Liver (tissue), 9 donors: ENCODE measurements around the gene SPTB. TPM values are rescaled to one million over a fixed set of nuclear protein-coding genes. Genes with fewer than 3 reads are reported as not detected.

ENCODE experiments used
- DNase-seq: peaks from one replicate; pipeline ENCODE4 v3.0.0-alpha.2; 2017; ENCODE audit warnings: low spot score
- H3K27ac ChIP-seq, 2 donors: one replicate each; pipeline ENCODE4 v1.7.0; 2013; ENCODE audit warnings: inconsistent platforms in 2 of 2, low read length in 2 of 2, control low read depth in 1 of 2, low read depth in 1 of 2, mild to moderate bottlenecking in 1 of 2
- H3K27me3 ChIP-seq, 4 donors: one replicate each; pipeline versions ENCODE4 v1.6.1 to v1.7.0; 2013; ENCODE audit warnings: low read length in 3 of 4, inconsistent platforms in 1 of 4, mild to moderate bottlenecking in 1 of 4, moderate library complexity in 1 of 4; ENCODE audit not compliant: control insufficient read depth in 4 of 4, insufficient read depth in 4 of 4
- H3K36me3 ChIP-seq, 4 donors: one replicate each; pipeline versions ENCODE4 v1.6.1 to v1.7.0; 2013; ENCODE audit warnings: low read length in 3 of 4, mild to moderate bottlenecking in 3 of 4, low read depth in 1 of 4, moderate library complexity in 1 of 4; ENCODE audit not compliant: control insufficient read depth in 4 of 4, insufficient read depth in 3 of 4
- H3K4me1 ChIP-seq, 4 donors: one replicate each; pipeline versions ENCODE4 v1.6.1 to v1.7.0; 2013; ENCODE audit warnings: low read length in 3 of 4, mild to moderate bottlenecking in 3 of 4, moderate library complexity in 1 of 4; ENCODE audit not compliant: control insufficient read depth in 4 of 4, insufficient read depth in 4 of 4
- H3K4me3 ChIP-seq, 3 donors: one replicate each; pipeline versions ENCODE4 v1.6.1 to v1.7.0; 2013; ENCODE audit warnings: low read length in 3 of 3, control low read depth in 1 of 3, low read depth in 1 of 3, mild to moderate bottlenecking in 1 of 3
- H3K9ac ChIP-seq, 2 donors: one replicate each; pipeline ENCODE4 v1.7.0; 2013; ENCODE audit warnings: low read length in 2 of 2, mild to moderate bottlenecking in 2 of 2, moderate library complexity in 2 of 2, control low read depth in 1 of 2, low read depth in 1 of 2
- H3K9me3 ChIP-seq, 4 donors: one replicate each; pipeline versions ENCODE4 v1.6.1 to v1.7.0; 2013; ENCODE audit warnings: low read length in 3 of 4; ENCODE audit not compliant: control insufficient read depth in 4 of 4
- FOXA1 ChIP-seq: IDR thresholded peaks from 2 replicates; pipeline ENCODE4 v1.6.1; 2016; ENCODE audit warnings: antibody characterized with exemption
- FOXA2 ChIP-seq: IDR thresholded peaks from 2 replicates; pipeline ENCODE4 v1.6.1; 2016; ENCODE audit warnings: antibody characterized with exemption
- GABPA ChIP-seq, 2 donors: IDR thresholded peaks in 1 of 2; conservative IDR thresholded peaks in 1 of 2; 2 replicates each; pipeline ENCODE4 v1.6.1; 2016; ENCODE audit warnings: antibody characterized with exemption in 2 of 2, mild to moderate bottlenecking in 1 of 2, moderate library complexity in 1 of 2
- HNF4A ChIP-seq, 2 donors: conservative IDR thresholded peaks; 2 replicates each; pipeline ENCODE4 v1.6.1; 2016; ENCODE audit warnings: antibody characterized with exemption in 2 of 2, mild to moderate bottlenecking in 2 of 2
- HNF4G ChIP-seq: IDR thresholded peaks from 2 replicates; pipeline ENCODE4 v1.6.1; 2016; ENCODE audit warnings: antibody characterized with exemption
- NR2F2 ChIP-seq: IDR thresholded peaks from 2 replicates; pipeline ENCODE4 v1.6.1; 2016; ENCODE audit warnings: antibody characterized with exemption
- RAD21 ChIP-seq, 2 donors: IDR thresholded peaks; 2 replicates each; pipeline ENCODE4 v1.6.1; 2016; ENCODE audit warnings: antibody characterized with exemption in 2 of 2, mild to moderate bottlenecking in 2 of 2
- RXRA ChIP-seq, 2 donors: IDR thresholded peaks; 2 replicates each; pipeline ENCODE4 v1.6.1; 2017 to 2018; ENCODE audit warnings: antibody characterized with exemption in 2 of 2, mild to moderate bottlenecking in 1 of 2
- TAF1 ChIP-seq: conservative IDR thresholded peaks from 2 replicates; pipeline ENCODE4 v1.6.1; 2016; ENCODE audit warnings: antibody characterized with exemption, mild to moderate bottlenecking
- YY1 ChIP-seq: IDR thresholded peaks from 2 replicates; pipeline ENCODE4 v1.6.1; 2016; ENCODE audit warnings: antibody characterized with exemption, mild to moderate bottlenecking
- WGBS: extraction: QIAGEN DNeasy Blood & Tissue Kit; methylation state at CpG from one replicate; pipeline ENCODE4 v1.1.7; 2013; 5-methylcytosine and 5-hydroxymethylcytosine counted together
- polyA plus RNA-seq, 2 donors: library from polyadenylated mRNA; stranded (reverse) in 1 of 2; unstranded in 1 of 2; fragments of 200-250 nt in 1 of 2; fragments of >200 nt in 1 of 2; fragmentation: Nextera tagmentation in 1 of 2; extraction: Ambion mirVana in 1 of 2; gene quantifications; one replicate each; pipeline versions ENCODE4 v1.2.1 to v1.2.3, GENCODE V29; 2013 to 2015
- total RNA-seq, 2 donors: library from RNA; depleted of rRNA; stranded (reverse); fragments of >200 nt; gene quantifications; one replicate each; pipeline ENCODE4 v1.2.3, GENCODE V29; 2014
- TF ChIP-seq, protein P1 (sequence below): IDR thresholded peaks from 2 replicates; pipeline ENCODE4 v1.6.1; 2016; ENCODE audit warnings: antibody characterized with exemption
- TF ChIP-seq, protein P2 (sequence below): IDR thresholded peaks from 2 replicates; pipeline ENCODE4 v1.6.1; 2016; ENCODE audit warnings: antibody characterized with exemption, mild to moderate bottlenecking
- TF ChIP-seq, protein P3 (sequence below): fragments of 150-350 bp; IDR thresholded peaks from 2 replicates; pipeline ENCODE4 v1.5.1; 2017; ENCODE audit warnings: improper control_type of control experiment, low read depth, low read length; ENCODE audit not compliant: missing input control
- TF ChIP-seq, protein P4 (sequence below): IDR thresholded peaks from 2 replicates; pipeline ENCODE4 v1.6.1; 2016; ENCODE audit warnings: antibody characterized with exemption
- donor health status: healthy.
- donor health status: healthy.
- donor health status: healthy.
- donor health status: healthy.
- donor health status: healthy.

The SPTB gene
- total and polyA plus RNA-seq, 4 donors = 0.12 to 332 (median 0.26) TPM

GRCh38 chr14:64873506-64874219, 6.0 kb downstream of the SPTB start:
- Histone ChIP-seq H3K9me3 (no peaks in the 10 kb centered on the region), H3K36me3 (no peaks in the 10 kb centered on the region), H3K27ac (no peak overlapping the region), H3K27me3 (no peaks in the 10 kb centered on the region), H3K4me3 (no peak overlapping the region), H3K9ac (no peak overlapping the region), H3K4me1 (no peaks in the 10 kb centered on the region)
- peak; percentile 0 for DNase-seq
- peak; percentile 23 for TF ChIP-seq FOXA2
- TF ChIP-seq, protein P1, sequence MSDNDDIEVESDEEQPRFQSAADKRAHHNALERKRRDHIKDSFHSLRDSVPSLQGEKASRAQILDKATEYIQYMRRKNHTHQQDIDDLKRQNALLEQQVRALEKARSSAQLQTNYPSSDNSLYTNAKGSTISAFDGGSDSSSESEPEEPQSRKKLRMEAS = no peak
- 62% methylated on average over 3 of the region's 3 CpGs for WGBS

GRCh38 chr14:64871344-64871743, 8.4 kb downstream of the SPTB start:
- no peaks in the 10 kb centered on the region for H3K27me3 ChIP-seq
- H3K4me1 ChIP-seq = no peaks in the 10 kb centered on the region
- no peaks in the 10 kb centered on the region for H3K36me3 ChIP-seq
- TF ChIP-seq TAF1 (no peak), RXRA (IDR thresholded peaks at IDR 0.05) (no peak), HNF4A (conservative IDR thresholded peaks at IDR 0.05) (no peak), FOXA1 (no peak), NR2F2 (no peak), GABPA (IDR thresholded peaks at IDR 0.05 in 1 of 2, conservative IDR thresholded peaks at IDR 0.05 in 1 of 2) (no peak), YY1 (no peak), HNF4G (no peak), FOXA2 (no peak), RAD21 (IDR thresholded peaks at IDR 0.05) (no peak)
- TF ChIP-seq, protein P2, sequence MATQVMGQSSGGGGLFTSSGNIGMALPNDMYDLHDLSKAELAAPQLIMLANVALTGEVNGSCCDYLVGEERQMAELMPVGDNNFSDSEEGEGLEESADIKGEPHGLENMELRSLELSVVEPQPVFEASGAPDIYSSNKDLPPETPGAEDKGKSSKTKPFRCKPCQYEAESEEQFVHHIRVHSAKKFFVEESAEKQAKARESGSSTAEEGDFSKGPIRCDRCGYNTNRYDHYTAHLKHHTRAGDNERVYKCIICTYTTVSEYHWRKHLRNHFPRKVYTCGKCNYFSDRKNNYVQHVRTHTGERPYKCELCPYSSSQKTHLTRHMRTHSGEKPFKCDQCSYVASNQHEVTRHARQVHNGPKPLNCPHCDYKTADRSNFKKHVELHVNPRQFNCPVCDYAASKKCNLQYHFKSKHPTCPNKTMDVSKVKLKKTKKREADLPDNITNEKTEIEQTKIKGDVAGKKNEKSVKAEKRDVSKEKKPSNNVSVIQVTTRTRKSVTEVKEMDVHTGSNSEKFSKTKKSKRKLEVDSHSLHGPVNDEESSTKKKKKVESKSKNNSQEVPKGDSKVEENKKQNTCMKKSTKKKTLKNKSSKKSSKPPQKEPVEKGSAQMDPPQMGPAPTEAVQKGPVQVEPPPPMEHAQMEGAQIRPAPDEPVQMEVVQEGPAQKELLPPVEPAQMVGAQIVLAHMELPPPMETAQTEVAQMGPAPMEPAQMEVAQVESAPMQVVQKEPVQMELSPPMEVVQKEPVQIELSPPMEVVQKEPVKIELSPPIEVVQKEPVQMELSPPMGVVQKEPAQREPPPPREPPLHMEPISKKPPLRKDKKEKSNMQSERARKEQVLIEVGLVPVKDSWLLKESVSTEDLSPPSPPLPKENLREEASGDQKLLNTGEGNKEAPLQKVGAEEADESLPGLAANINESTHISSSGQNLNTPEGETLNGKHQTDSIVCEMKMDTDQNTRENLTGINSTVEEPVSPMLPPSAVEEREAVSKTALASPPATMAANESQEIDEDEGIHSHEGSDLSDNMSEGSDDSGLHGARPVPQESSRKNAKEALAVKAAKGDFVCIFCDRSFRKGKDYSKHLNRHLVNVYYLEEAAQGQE = no peak
- TF ChIP-seq, protein P3, sequence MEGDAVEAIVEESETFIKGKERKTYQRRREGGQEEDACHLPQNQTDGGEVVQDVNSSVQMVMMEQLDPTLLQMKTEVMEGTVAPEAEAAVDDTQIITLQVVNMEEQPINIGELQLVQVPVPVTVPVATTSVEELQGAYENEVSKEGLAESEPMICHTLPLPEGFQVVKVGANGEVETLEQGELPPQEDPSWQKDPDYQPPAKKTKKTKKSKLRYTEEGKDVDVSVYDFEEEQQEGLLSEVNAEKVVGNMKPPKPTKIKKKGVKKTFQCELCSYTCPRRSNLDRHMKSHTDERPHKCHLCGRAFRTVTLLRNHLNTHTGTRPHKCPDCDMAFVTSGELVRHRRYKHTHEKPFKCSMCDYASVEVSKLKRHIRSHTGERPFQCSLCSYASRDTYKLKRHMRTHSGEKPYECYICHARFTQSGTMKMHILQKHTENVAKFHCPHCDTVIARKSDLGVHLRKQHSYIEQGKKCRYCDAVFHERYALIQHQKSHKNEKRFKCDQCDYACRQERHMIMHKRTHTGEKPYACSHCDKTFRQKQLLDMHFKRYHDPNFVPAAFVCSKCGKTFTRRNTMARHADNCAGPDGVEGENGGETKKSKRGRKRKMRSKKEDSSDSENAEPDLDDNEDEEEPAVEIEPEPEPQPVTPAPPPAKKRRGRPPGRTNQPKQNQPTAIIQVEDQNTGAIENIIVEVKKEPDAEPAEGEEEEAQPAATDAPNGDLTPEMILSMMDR = no peak
- TF ChIP-seq, protein P4, sequence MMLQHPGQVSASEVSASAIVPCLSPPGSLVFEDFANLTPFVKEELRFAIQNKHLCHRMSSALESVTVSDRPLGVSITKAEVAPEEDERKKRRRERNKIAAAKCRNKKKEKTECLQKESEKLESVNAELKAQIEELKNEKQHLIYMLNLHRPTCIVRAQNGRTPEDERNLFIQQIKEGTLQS = no peak
- no peaks in the 10 kb centered on the region for H3K9me3 ChIP-seq
- no peak for DNase-seq
- WGBS = 67% methylated on average over 2 of the region's 2 CpGs
- no peak overlapping the region for H3K27ac ChIP-seq
- no peak overlapping the region for H3K4me3 ChIP-seq
- H3K9ac ChIP-seq = no peak overlapping the region
